Endodermal cell (in vitro differentiated cells): Measurements from ENCODE around the gene CDH26. TPM values are rescaled to one million over a fixed set of nuclear protein-coding genes. Genes with fewer than 3 reads are reported as not detected.

Source experiments
- DNase-seq: peaks from one replicate; pipeline ENCODE4 v3.0.0-alpha.2; 2017
- H3K27ac ChIP-seq: 2 replicates; pipeline ENCODE4 v1.5.1; 2013; ENCODE audit warnings: mild to moderate bottlenecking, low read depth, low read length, moderate library complexity
- H3K27me3 ChIP-seq: 2 replicates; pipeline ENCODE4 v1.6.1; 2013; ENCODE audit warnings: mild to moderate bottlenecking, low read length, moderate library complexity; ENCODE audit not compliant: insufficient read depth, control insufficient read depth, poor library complexity, severe bottlenecking
- H3K36me3 ChIP-seq: 2 replicates; pipeline ENCODE4 v1.7.0; 2013; ENCODE audit warnings: mild to moderate bottlenecking, low read length, moderate library complexity; ENCODE audit not compliant: control insufficient read depth, insufficient read depth
- H3K4me1 ChIP-seq: one replicate; pipeline ENCODE4 v1.7.0; 2013; ENCODE audit warnings: low read length; ENCODE audit not compliant: control insufficient read depth, insufficient read depth
- H3K4me3 ChIP-seq: 2 replicates; pipeline ENCODE4 v1.5.1; 2013; ENCODE audit warnings: mild to moderate bottlenecking, low read length, moderate library complexity
- H3K9ac ChIP-seq: 2 replicates; pipeline ENCODE4 v1.6.1; 2013; ENCODE audit warnings: mild to moderate bottlenecking, low read length, moderate library complexity; ENCODE audit not compliant: poor library complexity, severe bottlenecking; ENCODE audit errors: extremely low read depth
- H3K9me3 ChIP-seq: 2 replicates; pipeline ENCODE4 v1.6.1; 2013; ENCODE audit warnings: mild to moderate bottlenecking, low read length, moderate library complexity; ENCODE audit not compliant: control insufficient read depth
- H3K27ac Mint-ChIP-seq: 2 replicates; pipeline ENCODE4 v1.8.0; 2020; ENCODE audit warnings: mixed read lengths
- H3K27me3 Mint-ChIP-seq: 2 replicates; pipeline ENCODE4 v1.8.0; 2021; ENCODE audit warnings: mild to moderate bottlenecking, mixed read lengths; ENCODE audit not compliant: insufficient read depth
- H3K36me3 Mint-ChIP-seq: 2 replicates; pipeline ENCODE4 v1.8.0; 2020; ENCODE audit warnings: low read depth, mixed read lengths
- H3K4me1 Mint-ChIP-seq: 2 replicates; pipeline ENCODE4 v1.8.0; 2020; ENCODE audit warnings: mixed read lengths
- H3K4me3 Mint-ChIP-seq: 2 replicates; pipeline ENCODE4 v1.8.0; 2020; ENCODE audit warnings: mild to moderate bottlenecking, moderate library complexity, mixed read lengths
- H3K9me3 Mint-ChIP-seq: 2 replicates; pipeline ENCODE4 v1.8.0; 2020; ENCODE audit warnings: mild to moderate bottlenecking, mixed read lengths
- WGBS, 2 experiments: methylation state at CpG; one replicate each; pipeline versions ENCODE4 v1.1.5 to v1.1.7; 2013; ENCODE audit warnings: missing lambda C conversion rate in 2 of 2, mixed read lengths in 1 of 2; ENCODE audit not compliant: insufficient coverage in 1 of 2, insufficient read length in 1 of 2; 5-methylcytosine and 5-hydroxymethylcytosine counted together
- total RNA-seq, 2 donors: library from RNA; stranded (reverse); fragmentation: NEBNext Ultra II Directional in 1 of 2; extraction: Animal tissue kit (Norgen Biotek cat#: 25700) in 1 of 2; gene quantifications; 2 replicates in 1 of 2; 3 replicates in 1 of 2; pipeline ENCODE4 v1.2.1, GENCODE V29; 2021
- TF ChIP-seq, protein P1 (sequence below): fragments of 200-600 bp; sonication (generic); conservative IDR thresholded peaks from 2 replicates; pipeline ENCODE4 v1.5.0; 2021; ENCODE audit warnings: antibody characterized with exemption, mild to moderate bottlenecking

Gene CDH26
- total RNA-seq, 2 donors from 2014 or later = 0.97 to 2.0 TPM

DNA sequence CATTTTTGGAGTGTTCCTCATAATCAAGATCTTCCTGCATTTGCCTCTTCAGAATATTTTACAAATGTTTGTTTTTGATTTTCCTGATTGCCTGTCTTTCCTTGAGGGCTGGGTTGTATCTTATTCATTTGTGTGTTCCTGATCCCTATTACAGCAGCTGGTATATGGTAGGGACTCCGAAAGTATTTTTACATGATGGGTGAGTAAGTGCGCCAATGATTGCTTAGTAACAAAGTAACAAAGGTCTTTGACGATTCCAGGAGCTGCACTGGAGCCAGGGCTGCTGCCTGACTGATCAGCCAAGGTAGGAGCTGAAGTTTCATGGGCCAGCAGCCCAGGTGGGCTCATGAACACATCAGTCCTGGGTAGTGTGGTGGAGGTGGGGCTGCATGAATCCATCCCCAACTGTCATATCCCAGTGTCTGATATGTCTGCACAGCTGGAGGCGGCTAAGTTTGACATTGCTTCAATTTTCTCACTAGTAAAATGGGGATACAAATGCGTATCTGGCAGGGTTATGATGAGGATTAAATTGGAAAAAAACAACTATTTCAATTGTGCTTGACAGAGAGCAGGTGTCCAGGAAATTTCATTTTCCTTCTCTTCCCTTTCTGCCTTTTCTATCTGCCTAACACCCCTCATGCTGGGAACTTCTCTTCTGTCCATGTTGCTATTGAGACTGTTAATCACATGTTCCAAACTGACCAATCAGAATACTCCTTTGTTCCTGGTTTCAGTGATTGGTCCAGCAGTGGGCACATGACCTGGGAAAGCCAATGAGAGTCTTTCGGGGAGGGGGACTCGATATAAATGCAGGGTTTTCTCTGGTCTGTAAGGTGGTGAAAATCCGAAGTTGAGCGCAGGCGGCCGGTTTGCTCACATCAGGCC is 90.7 kb downstream of the CDH26 start:
- Mint-ChIP-seq H3K9me3 (peaks cover under 1% of the 10 kb centered on the region), H3K27ac (no peak overlapping the region), H3K36me3 (no peaks in the 10 kb centered on the region), H3K4me3 (no peak overlapping the region), H3K27me3 (peaks cover 39% of the 10 kb centered on the region), H3K4me1 (peaks cover 22% of the 10 kb centered on the region)
- H3K9me3 ChIP-seq = peaks cover 4% of the 10 kb centered on the region
- no peaks in the 10 kb centered on the region for H3K27me3 ChIP-seq
- DNase-seq = peak; percentile 24
- no peak overlapping the region for H3K27ac ChIP-seq
- no peaks in the 10 kb centered on the region for H3K36me3 ChIP-seq
- H3K4me1 ChIP-seq = peaks cover 7% of the 10 kb centered on the region
- TF ChIP-seq, protein P1, sequence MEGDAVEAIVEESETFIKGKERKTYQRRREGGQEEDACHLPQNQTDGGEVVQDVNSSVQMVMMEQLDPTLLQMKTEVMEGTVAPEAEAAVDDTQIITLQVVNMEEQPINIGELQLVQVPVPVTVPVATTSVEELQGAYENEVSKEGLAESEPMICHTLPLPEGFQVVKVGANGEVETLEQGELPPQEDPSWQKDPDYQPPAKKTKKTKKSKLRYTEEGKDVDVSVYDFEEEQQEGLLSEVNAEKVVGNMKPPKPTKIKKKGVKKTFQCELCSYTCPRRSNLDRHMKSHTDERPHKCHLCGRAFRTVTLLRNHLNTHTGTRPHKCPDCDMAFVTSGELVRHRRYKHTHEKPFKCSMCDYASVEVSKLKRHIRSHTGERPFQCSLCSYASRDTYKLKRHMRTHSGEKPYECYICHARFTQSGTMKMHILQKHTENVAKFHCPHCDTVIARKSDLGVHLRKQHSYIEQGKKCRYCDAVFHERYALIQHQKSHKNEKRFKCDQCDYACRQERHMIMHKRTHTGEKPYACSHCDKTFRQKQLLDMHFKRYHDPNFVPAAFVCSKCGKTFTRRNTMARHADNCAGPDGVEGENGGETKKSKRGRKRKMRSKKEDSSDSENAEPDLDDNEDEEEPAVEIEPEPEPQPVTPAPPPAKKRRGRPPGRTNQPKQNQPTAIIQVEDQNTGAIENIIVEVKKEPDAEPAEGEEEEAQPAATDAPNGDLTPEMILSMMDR = no peak
- no peak overlapping the region for H3K9ac ChIP-seq
- H3K4me3 ChIP-seq = no peak overlapping the region
- 95 to 97% methylated on average over 11 of the region's 11 CpGs for WGBS, 2 experiments

DNA sequence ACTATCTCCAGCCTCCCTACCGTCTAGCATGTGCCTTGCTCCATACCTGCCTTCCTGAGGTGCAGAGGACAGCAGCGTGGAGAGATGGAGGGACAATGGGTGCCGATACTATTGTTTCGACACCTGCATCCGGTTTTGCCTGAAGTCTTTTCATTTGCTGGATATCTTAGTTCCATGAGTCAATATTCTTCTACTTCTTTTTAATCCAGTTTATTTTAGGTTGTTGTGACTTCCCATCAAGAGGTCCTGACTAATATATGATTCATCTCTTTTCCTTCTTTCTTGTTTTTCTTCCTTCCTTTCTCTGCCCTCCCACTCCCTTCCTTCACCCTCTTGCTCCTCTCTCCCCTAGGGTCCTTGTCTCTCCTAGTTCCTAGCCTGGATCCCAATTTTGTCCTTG is 91.4 kb downstream of the CDH26 start:
- Histone ChIP-seq H3K36me3 (no peaks in the 10 kb centered on the region), H3K4me1 (peaks cover 7% of the 10 kb centered on the region), H3K9me3 (no peaks in the 10 kb centered on the region), H3K9ac (no peak overlapping the region), H3K27ac (no peak overlapping the region), H3K27me3 (no peaks in the 10 kb centered on the region), H3K4me3 (no peak overlapping the region)
- no peak overlapping the region for H3K4me3 Mint-ChIP-seq
- no peaks in the 10 kb centered on the region for H3K9me3 Mint-ChIP-seq
- peak; percentile 31 for DNase-seq
- H3K4me1 Mint-ChIP-seq = peaks cover 16% of the 10 kb centered on the region
- TF ChIP-seq, protein P1 = no peak
- H3K27me3 Mint-ChIP-seq = peaks cover 39% of the 10 kb centered on the region
- no peaks in the 10 kb centered on the region for H3K36me3 Mint-ChIP-seq
- 87 to 91% methylated on average over 3 to 5 of the region's 5 CpGs for WGBS, 2 experiments
- H3K27ac Mint-ChIP-seq = no peak overlapping the region

DNA sequence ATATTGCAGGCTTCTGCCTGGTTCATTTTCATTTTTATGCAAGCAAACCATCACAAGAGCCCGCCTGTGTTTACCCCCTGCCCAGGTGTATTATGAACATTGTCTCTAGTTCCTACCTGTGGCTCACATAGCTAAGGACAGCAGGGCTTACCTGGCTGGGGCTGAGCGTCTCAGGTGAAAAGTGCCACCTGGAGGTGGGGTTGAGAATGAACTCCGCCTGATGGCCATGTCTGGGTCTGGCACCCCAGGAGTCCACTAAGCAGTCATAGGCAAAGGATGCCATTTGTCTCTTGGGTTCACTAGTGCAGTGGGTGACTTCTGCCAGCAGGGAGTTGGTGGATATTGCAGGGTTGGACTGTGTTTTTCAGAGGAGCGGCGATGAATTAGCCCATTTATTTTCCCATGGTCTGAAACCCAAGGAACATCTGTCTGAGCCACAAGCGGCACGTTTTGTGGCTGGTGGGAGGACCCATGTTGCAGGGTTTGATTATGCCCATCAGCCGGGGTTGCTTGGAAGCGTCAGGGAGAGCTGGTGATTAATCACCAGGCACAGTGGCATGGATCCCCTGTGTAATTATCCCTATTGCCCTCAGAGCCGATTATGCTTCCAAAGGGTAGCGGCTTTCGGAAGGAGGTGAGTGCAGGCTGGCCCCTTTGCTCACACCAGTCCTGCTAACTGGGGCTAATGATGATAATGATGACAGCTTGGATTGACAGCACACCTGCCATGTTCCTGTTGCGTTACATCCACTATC is 92.1 kb downstream of the CDH26 start:
- no peak overlapping the region for H3K27ac Mint-ChIP-seq
- TF ChIP-seq, protein P1 = peak; percentile 87
- Histone ChIP-seq H3K9me3 (no peaks in the 10 kb centered on the region), H3K36me3 (no peaks in the 10 kb centered on the region), H3K27me3 (no peaks in the 10 kb centered on the region), H3K4me3 (no peak overlapping the region), H3K27ac (no peak overlapping the region), H3K9ac (no peak overlapping the region), H3K4me1 (peaks cover 6% of the 10 kb centered on the region)
- peaks cover 11% of the 10 kb centered on the region for H3K4me1 Mint-ChIP-seq
- 86 to 100% methylated on average over 5 to 13 of the region's 13 CpGs for WGBS, 2 experiments
- H3K4me3 Mint-ChIP-seq = no peak overlapping the region
- H3K36me3 Mint-ChIP-seq = no peaks in the 10 kb centered on the region
- H3K9me3 Mint-ChIP-seq = no peaks in the 10 kb centered on the region
- DNase-seq = peak; percentile 90
- peaks cover 41% of the 10 kb centered on the region for H3K27me3 Mint-ChIP-seq
